ENCODE measurements around the gene LARP4. TPM values are rescaled to one million over a fixed set of nuclear protein-coding genes. Genes with fewer than 3 reads are reported as not detected.

Gene LARP4
- total RNA-seq, 4 donors from 2014 or later: 44.5 to 81.5 (median 58.4) TPM

DNA sequence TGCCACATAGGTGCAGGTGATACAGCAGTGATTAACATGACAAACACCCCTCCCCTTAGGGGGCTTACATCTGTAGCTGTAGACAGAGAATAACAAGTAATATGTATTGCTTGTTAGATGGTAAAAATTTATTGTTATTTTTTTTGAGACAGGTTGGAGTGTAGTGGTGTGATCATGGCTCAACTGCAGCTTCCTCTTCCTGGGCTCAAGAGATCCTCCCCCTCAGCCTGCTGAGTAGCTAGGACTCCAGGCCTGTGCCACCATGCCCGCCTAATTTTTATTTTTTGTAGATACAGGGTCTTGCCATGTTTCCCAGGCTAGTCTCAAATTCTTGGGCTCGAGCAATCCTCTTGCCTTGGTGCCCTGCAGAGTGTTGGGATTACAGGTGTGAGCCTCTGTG lies 123.9 kb downstream of the LARP4 start:
- no peak for DNase-seq (ENCODE audit: low spot score)
- TF ChIP-seq, protein P1, sequence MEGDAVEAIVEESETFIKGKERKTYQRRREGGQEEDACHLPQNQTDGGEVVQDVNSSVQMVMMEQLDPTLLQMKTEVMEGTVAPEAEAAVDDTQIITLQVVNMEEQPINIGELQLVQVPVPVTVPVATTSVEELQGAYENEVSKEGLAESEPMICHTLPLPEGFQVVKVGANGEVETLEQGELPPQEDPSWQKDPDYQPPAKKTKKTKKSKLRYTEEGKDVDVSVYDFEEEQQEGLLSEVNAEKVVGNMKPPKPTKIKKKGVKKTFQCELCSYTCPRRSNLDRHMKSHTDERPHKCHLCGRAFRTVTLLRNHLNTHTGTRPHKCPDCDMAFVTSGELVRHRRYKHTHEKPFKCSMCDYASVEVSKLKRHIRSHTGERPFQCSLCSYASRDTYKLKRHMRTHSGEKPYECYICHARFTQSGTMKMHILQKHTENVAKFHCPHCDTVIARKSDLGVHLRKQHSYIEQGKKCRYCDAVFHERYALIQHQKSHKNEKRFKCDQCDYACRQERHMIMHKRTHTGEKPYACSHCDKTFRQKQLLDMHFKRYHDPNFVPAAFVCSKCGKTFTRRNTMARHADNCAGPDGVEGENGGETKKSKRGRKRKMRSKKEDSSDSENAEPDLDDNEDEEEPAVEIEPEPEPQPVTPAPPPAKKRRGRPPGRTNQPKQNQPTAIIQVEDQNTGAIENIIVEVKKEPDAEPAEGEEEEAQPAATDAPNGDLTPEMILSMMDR (IDR thresholded peaks at IDR 0.05): no peak
- ATAC-seq (ENCODE audit: low FRiP score): no peak

DNA sequence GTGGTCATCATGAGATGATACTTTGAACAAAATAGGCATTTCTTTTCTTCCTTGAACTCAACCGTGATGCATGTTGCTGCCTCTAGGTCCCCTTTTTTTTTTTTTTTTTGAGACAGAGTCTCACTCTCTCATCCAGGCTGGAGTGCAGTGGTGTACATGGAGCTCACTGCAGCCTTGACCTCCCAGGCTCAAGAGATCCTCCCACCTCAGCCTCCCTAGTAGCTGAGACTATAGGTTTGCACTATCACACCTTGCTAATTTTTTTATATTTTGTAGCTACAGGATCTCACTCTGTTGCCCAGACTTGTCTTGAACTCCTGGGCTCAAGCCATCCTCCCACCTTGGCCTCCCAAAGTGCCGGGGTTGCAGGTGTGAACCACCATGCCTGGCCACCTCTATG lies 124.7 kb downstream of the LARP4 start:
- DNase-seq (ENCODE audit: low spot score) (no peak), ATAC-seq (ENCODE audit: low FRiP score) (no peak)
- TF ChIP-seq, protein P1 (IDR thresholded peaks at IDR 0.05): no peak

DNA sequence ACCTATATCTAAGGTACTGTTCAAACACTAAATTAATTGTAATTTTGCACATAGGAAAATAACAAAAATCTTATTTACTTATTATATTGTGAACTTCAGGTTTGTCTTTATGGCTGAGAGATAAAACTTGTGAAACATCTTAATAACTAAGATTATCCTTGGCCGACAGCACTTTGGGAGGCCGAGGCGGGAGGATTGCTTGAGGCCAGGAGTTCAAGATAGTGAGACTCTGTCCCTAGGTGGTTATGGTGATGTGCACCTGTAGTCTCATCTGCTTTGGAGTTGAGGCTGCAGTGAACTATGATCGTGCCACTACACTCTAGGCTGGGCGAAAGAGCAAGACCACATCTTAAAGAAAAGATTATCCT lies 126.7 kb downstream of the LARP4 start:
- DNase-seq (ENCODE audit: low spot score) (no peak), ATAC-seq (ENCODE audit: low FRiP score) (no peak)

DNA sequence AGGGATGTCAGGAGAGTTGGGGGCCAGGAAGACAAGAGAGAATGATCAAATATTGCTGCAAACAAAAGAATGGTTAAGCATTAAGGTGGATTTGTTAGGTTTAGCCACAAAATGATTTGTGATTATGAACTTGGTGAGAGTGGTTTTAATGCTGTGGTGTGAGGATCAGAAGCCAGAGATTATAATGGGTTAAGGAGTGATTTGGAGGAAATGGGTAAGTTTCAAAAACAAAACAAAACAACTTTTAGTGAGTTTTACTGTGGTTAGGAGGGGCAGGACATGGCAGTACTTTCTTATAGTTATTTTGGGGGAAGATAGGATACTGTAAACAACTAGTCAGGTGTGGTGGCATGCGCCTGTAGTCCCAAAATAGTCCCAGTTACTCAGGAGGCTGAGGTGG lies 128.1 kb downstream of the LARP4 start:
- ATAC-seq (ENCODE audit: low FRiP score): no peak
- TF ChIP-seq, protein P1 (IDR thresholded peaks at IDR 0.05): no peak

More for the DNA sequence above, 126.7 kb downstream of the LARP4 start:
- TF ChIP-seq, protein P1 (IDR thresholded peaks at IDR 0.05): no peak

DNA sequence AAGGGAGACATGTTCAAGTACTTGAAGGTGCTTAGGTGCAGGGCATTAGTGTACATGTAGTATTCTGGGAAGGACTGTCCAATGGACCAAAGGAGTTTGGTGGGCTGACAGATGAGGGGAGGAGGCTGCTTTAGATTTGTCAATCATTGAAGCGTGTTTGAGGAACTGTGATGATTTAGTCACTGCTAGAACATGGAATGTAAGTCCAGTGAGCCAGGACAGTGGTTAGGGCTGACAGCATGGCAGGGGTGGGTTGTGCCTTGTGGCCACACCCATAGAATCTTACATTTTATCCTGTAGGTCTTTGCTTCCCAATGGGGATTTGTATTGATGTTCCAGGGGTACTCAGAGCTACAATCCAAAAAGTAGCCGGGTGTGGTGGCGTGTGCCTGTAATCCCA lies 128.7 kb downstream of the LARP4 start:
- DNase-seq (ENCODE audit: low spot score) (no peak), ATAC-seq (ENCODE audit: low FRiP score) (no peak)
- TF ChIP-seq, protein P1 (IDR thresholded peaks at IDR 0.05): no peak

More for the DNA sequence above, 128.1 kb downstream of the LARP4 start:
- no peak for DNase-seq (ENCODE audit: low spot score)

Other genes starting within 250 kb of the LARP4 start
- 10 to 100 TPM; 20.0 to 27.6 (median 24.6) TPM for gene CERS5, start 233.5 kb upstream of the LARP4 start, total RNA-seq
- gene LIMA1, start 117.4 kb upstream of the LARP4 start, total RNA-seq: 100 to 1,000 TPM; 129 to 319 (median 176) TPM
- gene FAM186A, start 4.3 kb upstream of the LARP4 start, total RNA-seq: not detected
- 10 to 100 TPM; 21.1 to 35.2 (median 24.4) TPM for gene DIP2B, start 104.1 kb downstream of the LARP4 start, total RNA-seq

Measured in omental fat pad (tissue), 4 donors.